Measurements from ENCODE around the gene FARP1.

FARP1 gene

GRCh38 chr13:98475522-98475921, 332.6 kb downstream of the FARP1 start:
- no peak overlapping the region for H3K4me3 ChIP-seq (ENCODE audit: control insufficient read depth in 1 of 7, extremely low read depth in 1 of 7, insufficient read depth in 4 of 7, low read depth in 2 of 7, low read length in 6 of 7)
- H3K9me3 ChIP-seq (ENCODE audit: control extremely low read depth in 1 of 5, control insufficient read depth in 4 of 5, insufficient read depth in 2 of 5, low read depth in 1 of 5, low read length in 4 of 5): no peaks in the 10 kb centered on the region
- no peak for DNase-seq
- no peaks in the 10 kb centered on the region for H3K27me3 ChIP-seq (replicated peaks in 2 of 5; ENCODE audit: control insufficient read depth in 4 of 5, insufficient read depth in 5 of 5, low read length in 4 of 5)
- ChIA-PET POLR2A (interaction anchor here (1.1 kb wide), 1 partner anchor 25 kb away, joined by 3 read pairs; no protein-coding TSS in a partner anchor), CTCF (interaction anchor here (0.6 to 1.5 kb wide), 4 partner anchors 8 to 179 kb away, joined by 3 to 4 read pairs (median 3); no protein-coding TSS in a partner anchor)
- H3K36me3 ChIP-seq (ENCODE audit: control insufficient read depth in 4 of 4, insufficient read depth in 4 of 4, low read length in 3 of 4): peaks cover 11 to 40% (median 24%) of the 10 kb centered on the region in 4 experiments
- 95% methylated on average over 11 of the region's 13 CpGs for WGBS (ENCODE audit: insufficient coverage)
- peaks cover 11 to 46% (median 30%) of the 10 kb centered on the region in 4 experiments for H3K4me1 ChIP-seq (ENCODE audit: control extremely low read depth in 1 of 4, control insufficient read depth in 4 of 4, insufficient read depth in 4 of 4, low read length in 3 of 4)
- no peak overlapping the region for H3K27ac ChIP-seq (ENCODE audit: insufficient read depth in 1 of 2, low read depth in 1 of 2, low read length in 2 of 2, poor library complexity in 1 of 2, severe bottlenecking in 2 of 2)

- CTCF ChIA-PET: interaction anchor here (0.7 to 1.5 kb wide), 5 partner anchors 8 to 756 kb away, joined by 3 to 6 read pairs (median 3); no protein-coding TSS in a partner anchor
- Histone ChIP-seq H3K9me3 (ENCODE audit: control extremely low read depth in 1 of 5, control insufficient read depth in 4 of 5, insufficient read depth in 2 of 5, low read depth in 1 of 5, low read length in 4 of 5) (no peaks in the 10 kb centered on the region), H3K36me3 (ENCODE audit: control insufficient read depth in 4 of 4, insufficient read depth in 4 of 4, low read length in 3 of 4) (peaks cover 11 to 41% (median 21%) of the 10 kb centered on the region in 4 experiments), H3K4me1 (ENCODE audit: control extremely low read depth in 1 of 4, control insufficient read depth in 4 of 4, insufficient read depth in 4 of 4, low read length in 3 of 4) (peaks cover 11 to 46% (median 30%) of the 10 kb centered on the region in 4 experiments), H3K27ac (ENCODE audit: insufficient read depth in 1 of 2, low read depth in 1 of 2, low read length in 2 of 2, poor library complexity in 1 of 2, severe bottlenecking in 2 of 2) (peak overlapping the region in 1 of 2 experiments; percentile 50), H3K27me3 (replicated peaks in 2 of 5; ENCODE audit: control insufficient read depth in 4 of 5, insufficient read depth in 5 of 5, low read length in 4 of 5) (no peaks in the 10 kb centered on the region), H3K4me3 (ENCODE audit: control insufficient read depth in 1 of 7, extremely low read depth in 1 of 7, insufficient read depth in 4 of 7, low read depth in 2 of 7, low read length in 6 of 7) (peak overlapping the region in 4 of 7 experiments; percentile 33 to 59 (median 41))
- no peak for DNase-seq
- POLR2A ChIA-PET: interaction anchor here (1.1 kb wide), 1 partner anchor 26 kb away, joined by 3 read pairs; no protein-coding TSS in a partner anchor
- 0% methylated on average over 2 of the region's 5 CpGs for WGBS (ENCODE audit: insufficient coverage)
Measured at GRCh38 chr13:98476106-98476505, 333.2 kb downstream of the FARP1 start.

- ChIA-PET CTCF (interaction anchor here (0.7 to 1.5 kb wide), 3 partner anchors 33 to 756 kb away, joined by 3 to 6 read pairs (median 3); no protein-coding TSS in a partner anchor), POLR2A (interaction anchor here (1.1 kb wide), 2 partner anchors 26 to 57 kb away, joined by 3 read pairs; no protein-coding TSS in a partner anchor)
- Histone ChIP-seq H3K4me3 (ENCODE audit: control insufficient read depth in 1 of 7, extremely low read depth in 1 of 7, insufficient read depth in 4 of 7, low read depth in 2 of 7, low read length in 6 of 7) (peak overlapping the region in 4 of 7 experiments; percentile 33 to 59 (median 41)), H3K9me3 (ENCODE audit: control extremely low read depth in 1 of 5, control insufficient read depth in 4 of 5, insufficient read depth in 2 of 5, low read depth in 1 of 5, low read length in 4 of 5) (no peaks in the 10 kb centered on the region), H3K36me3 (ENCODE audit: control insufficient read depth in 4 of 4, insufficient read depth in 4 of 4, low read length in 3 of 4) (peaks cover 9 to 42% (median 21%) of the 10 kb centered on the region in 4 experiments), H3K27me3 (replicated peaks in 2 of 5; ENCODE audit: control insufficient read depth in 4 of 5, insufficient read depth in 5 of 5, low read length in 4 of 5) (no peaks in the 10 kb centered on the region), H3K27ac (ENCODE audit: insufficient read depth in 1 of 2, low read depth in 1 of 2, low read length in 2 of 2, poor library complexity in 1 of 2, severe bottlenecking in 2 of 2) (peak overlapping the region in 1 of 2 experiments; percentile 50), H3K4me1 (ENCODE audit: control extremely low read depth in 1 of 4, control insufficient read depth in 4 of 4, insufficient read depth in 4 of 4, low read length in 3 of 4) (peaks cover 11 to 46% (median 30%) of the 10 kb centered on the region in 4 experiments)
- 15% methylated on average over 12 of the region's 13 CpGs for WGBS (ENCODE audit: insufficient coverage)
- DNase-seq: peak; percentile 89 to 96 (median 95)
Measured at GRCh38 chr13:98476538-98476966, 333.7 kb downstream of the FARP1 start.

- H3K9me3 ChIP-seq (ENCODE audit: control extremely low read depth in 1 of 5, control insufficient read depth in 4 of 5, insufficient read depth in 2 of 5, low read depth in 1 of 5, low read length in 4 of 5): no peaks in the 10 kb centered on the region
- H3K36me3 ChIP-seq (ENCODE audit: control insufficient read depth in 4 of 4, insufficient read depth in 4 of 4, low read length in 3 of 4): peaks cover 4 to 28% (median 14%) of the 10 kb centered on the region in 4 experiments
- H3K4me3 ChIP-seq (ENCODE audit: control insufficient read depth in 1 of 7, extremely low read depth in 1 of 7, insufficient read depth in 4 of 7, low read depth in 2 of 7, low read length in 6 of 7): no peak overlapping the region
- peak; percentile 32 to 66 (median 61) for DNase-seq
- H3K4me1 ChIP-seq (ENCODE audit: control extremely low read depth in 1 of 4, control insufficient read depth in 4 of 4, insufficient read depth in 4 of 4, low read length in 3 of 4): peaks cover 11 to 54% (median 30%) of the 10 kb centered on the region in 4 experiments
- H3K27ac ChIP-seq (ENCODE audit: insufficient read depth in 1 of 2, low read depth in 1 of 2, low read length in 2 of 2, poor library complexity in 1 of 2, severe bottlenecking in 2 of 2): no peak overlapping the region
- WGBS (ENCODE audit: insufficient coverage): 50% methylated on average over 8 of the region's 16 CpGs
- ChIA-PET CTCF (interaction anchor here (0.9 to 1.7 kb wide), 9 partner anchors 9 to 193 kb away, joined by 3 to 7 read pairs (median 4); no protein-coding TSS in a partner anchor), POLR2A (no interaction called here)
- H3K27me3 ChIP-seq (replicated peaks in 2 of 5; ENCODE audit: control insufficient read depth in 4 of 5, insufficient read depth in 5 of 5, low read length in 4 of 5): no peaks in the 10 kb centered on the region
Measured at GRCh38 chr13:98478189-98479129, 335.6 kb downstream of the FARP1 start.

- 95% methylated on average over 5 of the region's 8 CpGs for WGBS (ENCODE audit: insufficient coverage)
Measured at GRCh38 chr13:98479496-98480003, 336.7 kb downstream of the FARP1 start.

GRCh38 chr13:98480915-98481877, 338.3 kb downstream of the FARP1 start:
- Histone ChIP-seq H3K27ac (ENCODE audit: insufficient read depth in 1 of 2, low read depth in 1 of 2, low read length in 2 of 2, poor library complexity in 1 of 2, severe bottlenecking in 2 of 2) (no peak overlapping the region), H3K36me3 (ENCODE audit: control insufficient read depth in 4 of 4, insufficient read depth in 4 of 4, low read length in 3 of 4) (peaks cover 0 to 13% (median 6%) of the 10 kb centered on the region in 4 experiments), H3K4me1 (ENCODE audit: control extremely low read depth in 1 of 4, control insufficient read depth in 4 of 4, insufficient read depth in 4 of 4, low read length in 3 of 4) (peaks cover 10 to 60% (median 31%) of the 10 kb centered on the region in 4 experiments), H3K9me3 (ENCODE audit: control extremely low read depth in 1 of 5, control insufficient read depth in 4 of 5, insufficient read depth in 2 of 5, low read depth in 1 of 5, low read length in 4 of 5) (no peaks in the 10 kb centered on the region), H3K27me3 (replicated peaks in 2 of 5; ENCODE audit: control insufficient read depth in 4 of 5, insufficient read depth in 5 of 5, low read length in 4 of 5) (no peaks in the 10 kb centered on the region), H3K4me3 (ENCODE audit: control insufficient read depth in 1 of 7, extremely low read depth in 1 of 7, insufficient read depth in 4 of 7, low read depth in 2 of 7, low read length in 6 of 7) (no peak overlapping the region)
- CTCF ChIA-PET: interaction anchor here (1.1 to 4.8 kb wide), 5 partner anchors 23 to 192 kb away, joined by 3 to 29 read pairs (median 3); no protein-coding TSS in a partner anchor
- POLR2A ChIA-PET: no interaction called here
- DNase-seq: no peak
- 95% methylated on average over 9 of the region's 15 CpGs for WGBS (ENCODE audit: insufficient coverage)

More at GRCh38 chr13:98479496-98480003, 336.7 kb downstream of the FARP1 start:
- DNase-seq: no peak
- Histone ChIP-seq H3K27ac (ENCODE audit: insufficient read depth in 1 of 2, low read depth in 1 of 2, low read length in 2 of 2, poor library complexity in 1 of 2, severe bottlenecking in 2 of 2) (no peak overlapping the region), H3K27me3 (replicated peaks in 2 of 5; ENCODE audit: control insufficient read depth in 4 of 5, insufficient read depth in 5 of 5, low read length in 4 of 5) (no peaks in the 10 kb centered on the region), H3K36me3 (ENCODE audit: control insufficient read depth in 4 of 4, insufficient read depth in 4 of 4, low read length in 3 of 4) (peaks cover 2 to 18% (median 8%) of the 10 kb centered on the region in 4 experiments), H3K9me3 (ENCODE audit: control extremely low read depth in 1 of 5, control insufficient read depth in 4 of 5, insufficient read depth in 2 of 5, low read depth in 1 of 5, low read length in 4 of 5) (no peaks in the 10 kb centered on the region), H3K4me3 (ENCODE audit: control insufficient read depth in 1 of 7, extremely low read depth in 1 of 7, insufficient read depth in 4 of 7, low read depth in 2 of 7, low read length in 6 of 7) (no peak overlapping the region), H3K4me1 (ENCODE audit: control extremely low read depth in 1 of 4, control insufficient read depth in 4 of 4, insufficient read depth in 4 of 4, low read length in 3 of 4) (peaks cover 11 to 61% (median 31%) of the 10 kb centered on the region in 4 experiments)
- ChIA-PET POLR2A (no interaction called here), CTCF (interaction anchor here (1.2 to 1.7 kb wide), 6 partner anchors 10 to 174 kb away, joined by 3 to 4 read pairs (median 4); no protein-coding TSS in a partner anchor)
